Activated T-cell treated with anti-CD3 and anti-CD28 coated beads, Interleukin-2, amount 50 U/mL, for 4 hours (primary cell): ENCODE measurements around the gene SFRP2. TPM values are rescaled to one million over a fixed set of nuclear protein-coding genes. Genes with fewer than 3 reads are reported as not detected.

Source experiments
- ATAC-seq, 2 donors: fragments of 200-7000 bp; cut with Tn5 transposase; one replicate each; pipeline ENCODE4 v1.10.0; 2021
- DNase-seq: peaks from one replicate; pipeline ENCODE4 v3.0.0-alpha.2; 2020
- H3K27me3 Mint-ChIP-seq: one replicate; pipeline ENCODE4 v1.8.0; 2021; ENCODE audit warnings: low read depth, mixed read lengths
- H3K36me3 Mint-ChIP-seq: one replicate; pipeline ENCODE4 v1.8.0; 2022; ENCODE audit warnings: mixed read lengths; ENCODE audit not compliant: insufficient read depth
- H3K4me1 Mint-ChIP-seq: one replicate; pipeline ENCODE4 v1.8.0; 2021; ENCODE audit warnings: low read depth, mixed read lengths
- H3K4me3 Mint-ChIP-seq: one replicate; pipeline ENCODE4 v1.8.0; 2021; ENCODE audit warnings: mild to moderate bottlenecking, moderate library complexity, mixed read lengths
- H3K9me3 Mint-ChIP-seq: one replicate; pipeline ENCODE4 v1.8.0; 2021; ENCODE audit warnings: mixed read lengths
- total RNA-seq, 3 donors: library from RNA; stranded (reverse); gene quantifications; one replicate each; pipeline ENCODE4 v1.2.1, GENCODE V29; 2021

The SFRP2 gene
- total RNA-seq, 3 donors from 2014 or later: 0.24 to 0.68 (median 0.40) TPM

- Mint-ChIP-seq H3K4me3 (no peak overlapping the region), H3K9me3 (peaks cover 4% of the 10 kb centered on the region), H3K27me3 (peaks cover 26% of the 10 kb centered on the region), H3K4me1 (no peaks in the 10 kb centered on the region), H3K36me3 (no peaks in the 10 kb centered on the region)
- DNase-seq (no peak), ATAC-seq (no peak)
Measured at GRCh38 chr4:153773236-153773690, 15.6 kb downstream of the SFRP2 start.

GRCh38 chr4:153771046-153771445, 17.8 kb downstream of the SFRP2 start:
- H3K4me3 Mint-ChIP-seq: no peak overlapping the region
- peaks cover 17% of the 10 kb centered on the region for H3K27me3 Mint-ChIP-seq
- H3K9me3 Mint-ChIP-seq: no peaks in the 10 kb centered on the region
- DNase-seq (no peak), ATAC-seq (no peak)
- H3K36me3 Mint-ChIP-seq: no peaks in the 10 kb centered on the region
- no peaks in the 10 kb centered on the region for H3K4me1 Mint-ChIP-seq

GRCh38 chr4:153766758-153767157, 22.1 kb downstream of the SFRP2 start:
- Mint-ChIP-seq H3K9me3 (no peaks in the 10 kb centered on the region), H3K36me3 (no peaks in the 10 kb centered on the region), H3K27me3 (peaks cover 15% of the 10 kb centered on the region), H3K4me3 (no peak overlapping the region), H3K4me1 (no peaks in the 10 kb centered on the region)
- DNase-seq (no peak), ATAC-seq (no peak)

- no peak for ATAC-seq
- Mint-ChIP-seq H3K4me3 (no peak overlapping the region), H3K9me3 (no peaks in the 10 kb centered on the region), H3K36me3 (no peaks in the 10 kb centered on the region), H3K4me1 (no peaks in the 10 kb centered on the region), H3K27me3 (peaks cover 21% of the 10 kb centered on the region)
- DNase-seq: no peak
Measured at GRCh38 chr4:153765894-153766293, 23.0 kb downstream of the SFRP2 start.

GRCh38 chr4:153764601-153765368, 24.1 kb downstream of the SFRP2 start:
- Mint-ChIP-seq H3K9me3 (no peaks in the 10 kb centered on the region), H3K4me3 (no peak overlapping the region)

GRCh38 chr4:153763404-153763803, 25.5 kb downstream of the SFRP2 start:
- H3K9me3 Mint-ChIP-seq: no peaks in the 10 kb centered on the region
- peaks cover 6% of the 10 kb centered on the region for H3K4me1 Mint-ChIP-seq
- ATAC-seq (no peak), DNase-seq (no peak)
- H3K27me3 Mint-ChIP-seq: peaks cover 34% of the 10 kb centered on the region
- no peak overlapping the region for H3K4me3 Mint-ChIP-seq
- H3K36me3 Mint-ChIP-seq: no peaks in the 10 kb centered on the region

More at GRCh38 chr4:153764601-153765368, 24.1 kb downstream of the SFRP2 start:
- Mint-ChIP-seq H3K27me3 (peaks cover 28% of the 10 kb centered on the region), H3K36me3 (no peaks in the 10 kb centered on the region), H3K4me1 (peaks cover 2% of the 10 kb centered on the region)
- ATAC-seq: no peak
- DNase-seq: no peak

GRCh38 chr4:153759407-153760316, 29.2 kb downstream of the SFRP2 start, which contains the start of gene RNF175:
Gene RNF175 (minus strand): TSS chr4:153760024. CDS start chr4:153759862, 162 bp downstream.
- Mint-ChIP-seq H3K27me3 (peaks cover 40% of the 10 kb centered on the region), H3K9me3 (no peaks in the 10 kb centered on the region), H3K36me3 (no peaks in the 10 kb centered on the region), H3K4me1 (peaks cover 24% of the 10 kb centered on the region), H3K4me3 (peak within 1 kb of the TSS; percentile 40)
- ATAC-seq (peak; percentile 67 to 80), DNase-seq (no peak)

- ATAC-seq (no peak), DNase-seq (no peak)
- peaks cover 26% of the 10 kb centered on the region for H3K4me1 Mint-ChIP-seq
- peaks cover 36% of the 10 kb centered on the region for H3K27me3 Mint-ChIP-seq
- no peaks in the 10 kb centered on the region for H3K36me3 Mint-ChIP-seq
- H3K4me3 Mint-ChIP-seq: peak overlapping the region; percentile 40
- no peaks in the 10 kb centered on the region for H3K9me3 Mint-ChIP-seq
Measured at GRCh38 chr4:153758688-153759406, 30.0 kb downstream of the SFRP2 start.

- H3K27me3 Mint-ChIP-seq: peaks cover 31% of the 10 kb centered on the region
- no peaks in the 10 kb centered on the region for H3K9me3 Mint-ChIP-seq
- H3K4me1 Mint-ChIP-seq: peaks cover 26% of the 10 kb centered on the region
- H3K4me3 Mint-ChIP-seq: peak overlapping the region; percentile 20
- DNase-seq: no peak
- H3K36me3 Mint-ChIP-seq: no peaks in the 10 kb centered on the region
- no peak for ATAC-seq
Measured at GRCh38 chr4:153758136-153758535, 30.7 kb downstream of the SFRP2 start.

- H3K4me3 Mint-ChIP-seq: no peak overlapping the region
- H3K9me3 Mint-ChIP-seq: no peaks in the 10 kb centered on the region
Measured at GRCh38 chr4:153757407-153757806, 31.5 kb downstream of the SFRP2 start.

GRCh38 chr4:153755186-153755585, 33.7 kb downstream of the SFRP2 start:
- H3K27me3 Mint-ChIP-seq: peaks cover 16% of the 10 kb centered on the region
- H3K9me3 Mint-ChIP-seq: no peaks in the 10 kb centered on the region
- no peak overlapping the region for H3K4me3 Mint-ChIP-seq
- DNase-seq (no peak), ATAC-seq (no peak)
- H3K36me3 Mint-ChIP-seq: no peaks in the 10 kb centered on the region
- peaks cover 25% of the 10 kb centered on the region for H3K4me1 Mint-ChIP-seq

More at GRCh38 chr4:153757407-153757806, 31.5 kb downstream of the SFRP2 start:
- H3K27me3 Mint-ChIP-seq: peaks cover 31% of the 10 kb centered on the region
- no peaks in the 10 kb centered on the region for H3K36me3 Mint-ChIP-seq
- ATAC-seq: no peak
- peaks cover 26% of the 10 kb centered on the region for H3K4me1 Mint-ChIP-seq
- no peak for DNase-seq

- Mint-ChIP-seq H3K4me1 (peaks cover 8% of the 10 kb centered on the region), H3K27me3 (no peaks in the 10 kb centered on the region), H3K9me3 (no peaks in the 10 kb centered on the region), H3K4me3 (no peak overlapping the region), H3K36me3 (no peaks in the 10 kb centered on the region)
- ATAC-seq: peak; percentile 78 to 82
- peak; percentile 42 for DNase-seq
Measured at GRCh38 chr4:153750197-153750817, 38.6 kb downstream of the SFRP2 start.

- DNase-seq (no peak), ATAC-seq (no peak)
- no peak overlapping the region for H3K4me3 Mint-ChIP-seq
- H3K4me1 Mint-ChIP-seq: no peaks in the 10 kb centered on the region
- no peaks in the 10 kb centered on the region for H3K36me3 Mint-ChIP-seq
- no peaks in the 10 kb centered on the region for H3K9me3 Mint-ChIP-seq
- H3K27me3 Mint-ChIP-seq: no peaks in the 10 kb centered on the region
Measured at GRCh38 chr4:153748378-153748777, 40.5 kb downstream of the SFRP2 start.
